GM12892 (cell line): ENCODE measurements around the gene STIMATE.

Experiments used
- POLR2A ChIP-seq: IDR thresholded peaks from 2 replicates; pipeline ENCODE4 v1.6.1; 2011; ENCODE audit warnings: low read depth, low read length, control low read depth
- POLR2AphosphoS5 ChIP-seq: IDR thresholded peaks from 2 replicates; pipeline ENCODE4 v1.6.1; 2011; ENCODE audit warnings: low read depth, low read length, control low read depth

DNA sequence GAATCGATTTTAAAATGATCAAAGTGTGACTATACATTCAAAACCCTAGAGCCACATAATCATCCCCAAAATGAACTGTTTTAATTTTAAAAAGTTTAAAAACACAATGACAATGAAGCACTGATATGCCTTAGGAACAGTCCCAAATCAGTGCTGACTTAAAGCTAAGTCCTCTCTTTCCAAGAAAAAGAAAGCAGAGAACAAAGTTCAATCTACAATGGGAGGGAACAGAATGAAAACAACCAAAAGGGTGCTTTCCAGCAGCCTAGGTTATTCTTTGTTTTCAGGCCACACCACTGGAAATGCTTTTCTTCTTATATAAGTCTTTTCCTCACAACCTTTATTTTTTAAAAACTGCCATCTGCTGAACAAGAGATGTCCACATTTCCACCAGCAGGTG is 7.2 kb upstream of the STIMATE start:
- no peak for TF ChIP-seq POLR2A
- no peak for TF ChIP-seq POLR2AphosphoS5
